Activated CD8-positive, alpha-beta memory T cell treated with anti-CD3 and anti-CD28 coated beads, Interleukin-2, amount 10 ng/mL, durations not matched to agents 7 days and 5 days (primary cell): ENCODE results near the gene TYW1B. TPM values are rescaled to one million over a fixed set of nuclear protein-coding genes. Genes with fewer than 3 reads are reported as not detected.
"Not testable (repeated sequence)": the region's sequence is repeated elsewhere in the genome, so short reads cannot be mapped to it uniquely, and the experiment has no call there.

Experiments used
- ATAC-seq: fragments of 150-1000 bp; cut with Tn5 transposase; one replicate; pipeline ENCODE4 v1.10.0; 2021; ENCODE audit warnings: moderate library complexity
- CTCF ChIA-PET: fragments of 350-600 bp; sonication (Branson Sonifier 250); formaldehyde crosslinking; loops from one replicate; lab custom pipeline; 2021; ENCODE audit warnings: antibody characterized with exemption; lab: Charles Lee
- DNase-seq: peaks from one replicate; pipeline ENCODE4 v3.0.0-alpha.2; 2020
- H3K27ac Mint-ChIP-seq: one replicate; pipeline ENCODE4 v1.8.0; 2021; ENCODE audit warnings: mild to moderate bottlenecking, mixed read lengths
- H3K27me3 Mint-ChIP-seq: one replicate; pipeline ENCODE4 v1.8.0; 2021; ENCODE audit warnings: mixed read lengths
- H3K36me3 Mint-ChIP-seq: one replicate; pipeline ENCODE4 v1.8.0; 2021; ENCODE audit warnings: mild to moderate bottlenecking, mixed read lengths
- H3K4me1 Mint-ChIP-seq: one replicate; pipeline ENCODE4 v1.8.0; 2021; ENCODE audit warnings: mixed read lengths
- H3K4me3 Mint-ChIP-seq: one replicate; pipeline ENCODE4 v1.8.0; 2021; ENCODE audit warnings: mild to moderate bottlenecking, moderate library complexity, mixed read lengths
- H3K9me3 Mint-ChIP-seq: one replicate; pipeline ENCODE4 v1.8.0; 2022; ENCODE audit warnings: low read depth, mixed read lengths
- total RNA-seq, 2 experiments: library from RNA; stranded (reverse); gene quantifications; one replicate each; pipeline ENCODE4 v1.2.3, GENCODE V29; 2021

TYW1B gene
- total RNA-seq, 2 experiments from 2014 or later: 4.2 to 4.4 TPM

GRCh38 chr7:72555238-72555637 is 272.8 kb downstream of the TYW1B start:
- H3K9me3 Mint-ChIP-seq: peaks cover 11% of the 10 kb centered on the region
- H3K4me1 Mint-ChIP-seq, DNase-seq, ATAC-seq, H3K27me3 Mint-ChIP-seq, CTCF ChIA-PET, H3K4me3 Mint-ChIP-seq, H3K36me3 Mint-ChIP-seq, H3K27ac Mint-ChIP-seq: not testable (repeated sequence)

- H3K27me3 Mint-ChIP-seq, H3K4me3 Mint-ChIP-seq, CTCF ChIA-PET, DNase-seq, H3K27ac Mint-ChIP-seq, H3K36me3 Mint-ChIP-seq, ATAC-seq, H3K4me1 Mint-ChIP-seq: not testable (repeated sequence)
- H3K9me3 Mint-ChIP-seq: peaks cover 10% of the 10 kb centered on the region
Observed at GRCh38 chr7:72554401-72554800, 273.6 kb downstream of the TYW1B start.

- H3K27ac Mint-ChIP-seq, H3K9me3 Mint-ChIP-seq, ATAC-seq, DNase-seq, H3K4me3 Mint-ChIP-seq, H3K4me1 Mint-ChIP-seq, CTCF ChIA-PET, H3K27me3 Mint-ChIP-seq, H3K36me3 Mint-ChIP-seq: not testable (repeated sequence)
Observed at GRCh38 chr7:72550454-72550853, 277.5 kb downstream of the TYW1B start.

- H3K9me3 Mint-ChIP-seq, H3K4me3 Mint-ChIP-seq, CTCF ChIA-PET, H3K4me1 Mint-ChIP-seq, H3K27me3 Mint-ChIP-seq, ATAC-seq, DNase-seq, H3K27ac Mint-ChIP-seq, H3K36me3 Mint-ChIP-seq: not testable (repeated sequence)
Observed at GRCh38 chr7:72546586-72547237, 281.3 kb downstream of the TYW1B start.

- H3K4me3 Mint-ChIP-seq, CTCF ChIA-PET, DNase-seq, H3K36me3 Mint-ChIP-seq, H3K27ac Mint-ChIP-seq, H3K4me1 Mint-ChIP-seq, ATAC-seq, H3K9me3 Mint-ChIP-seq, H3K27me3 Mint-ChIP-seq: not testable (repeated sequence)
Observed at GRCh38 chr7:72544531-72544930, 283.5 kb downstream of the TYW1B start.

- H3K4me1 Mint-ChIP-seq: no peaks in the 10 kb centered on the region
- CTCF ChIA-PET: interaction anchor here (0.7 kb wide), 1 partner anchor 880 kb away, joined by 3 read pairs; no protein-coding TSS in a partner anchor
- no peak overlapping the region for H3K27ac Mint-ChIP-seq
- no peak for ATAC-seq
- DNase-seq: no peak
- no peak overlapping the region for H3K4me3 Mint-ChIP-seq
- H3K9me3 Mint-ChIP-seq: peaks cover 1% of the 10 kb centered on the region
- no peaks in the 10 kb centered on the region for H3K27me3 Mint-ChIP-seq
- no peaks in the 10 kb centered on the region for H3K36me3 Mint-ChIP-seq
Observed at GRCh38 chr7:72540923-72541322, 287.1 kb downstream of the TYW1B start.

- no peaks in the 10 kb centered on the region for H3K27me3 Mint-ChIP-seq
- H3K4me1 Mint-ChIP-seq: no peaks in the 10 kb centered on the region
- H3K27ac Mint-ChIP-seq: no peak overlapping the region
- H3K4me3 Mint-ChIP-seq: no peak overlapping the region
- CTCF ChIA-PET: no interaction called here
- H3K9me3 Mint-ChIP-seq: peaks cover 1% of the 10 kb centered on the region
- DNase-seq (no peak), ATAC-seq (no peak)
- H3K36me3 Mint-ChIP-seq: no peaks in the 10 kb centered on the region
Observed at GRCh38 chr7:72540106-72540611, 287.8 kb downstream of the TYW1B start.

GRCh38 chr7:72539702-72540101 is 288.3 kb downstream of the TYW1B start:
- ATAC-seq: no peak

GRCh38 chr7:72538856-72539255 is 289.1 kb downstream of the TYW1B start:
- peaks cover 1% of the 10 kb centered on the region for H3K9me3 Mint-ChIP-seq
- no peaks in the 10 kb centered on the region for H3K27me3 Mint-ChIP-seq
- no peak overlapping the region for H3K4me3 Mint-ChIP-seq
- no peaks in the 10 kb centered on the region for H3K36me3 Mint-ChIP-seq
- H3K4me1 Mint-ChIP-seq: no peaks in the 10 kb centered on the region
- CTCF ChIA-PET: no interaction called here
- DNase-seq: no peak
- no peak overlapping the region for H3K27ac Mint-ChIP-seq
- ATAC-seq: no peak

More at GRCh38 chr7:72539702-72540101, 288.3 kb downstream of the TYW1B start:
- Mint-ChIP-seq H3K27ac (no peak overlapping the region), H3K4me1 (no peaks in the 10 kb centered on the region), H3K27me3 (no peaks in the 10 kb centered on the region), H3K36me3 (no peaks in the 10 kb centered on the region), H3K4me3 (no peak overlapping the region), H3K9me3 (peaks cover 1% of the 10 kb centered on the region)
- CTCF ChIA-PET: no interaction called here
- DNase-seq: no peak

- Mint-ChIP-seq H3K4me3 (no peak overlapping the region), H3K27ac (no peak overlapping the region), H3K36me3 (no peaks in the 10 kb centered on the region), H3K9me3 (peaks cover 1% of the 10 kb centered on the region), H3K27me3 (no peaks in the 10 kb centered on the region), H3K4me1 (no peaks in the 10 kb centered on the region)
- ATAC-seq: no peak
- CTCF ChIA-PET: no interaction called here
- DNase-seq: no peak
Observed at GRCh38 chr7:72538147-72538546, 289.9 kb downstream of the TYW1B start.

GRCh38 chr7:72536038-72536437 is 292.0 kb downstream of the TYW1B start:
- DNase-seq, ATAC-seq, H3K4me3 Mint-ChIP-seq, H3K27me3 Mint-ChIP-seq, H3K4me1 Mint-ChIP-seq, H3K9me3 Mint-ChIP-seq, H3K27ac Mint-ChIP-seq, H3K36me3 Mint-ChIP-seq: not testable (repeated sequence)
- CTCF ChIA-PET: interaction anchor here (0.7 kb wide), 1 partner anchor 253 kb away, joined by 3 read pairs; no protein-coding TSS in a partner anchor

- H3K27ac Mint-ChIP-seq, ATAC-seq, H3K27me3 Mint-ChIP-seq, CTCF ChIA-PET, H3K4me1 Mint-ChIP-seq, H3K9me3 Mint-ChIP-seq, H3K36me3 Mint-ChIP-seq, DNase-seq, H3K4me3 Mint-ChIP-seq: not testable (repeated sequence)
Observed at GRCh38 chr7:72531048-72531447, 297.0 kb downstream of the TYW1B start.
